Measurements from ENCODE around the gene OR1F1.

DNA sequence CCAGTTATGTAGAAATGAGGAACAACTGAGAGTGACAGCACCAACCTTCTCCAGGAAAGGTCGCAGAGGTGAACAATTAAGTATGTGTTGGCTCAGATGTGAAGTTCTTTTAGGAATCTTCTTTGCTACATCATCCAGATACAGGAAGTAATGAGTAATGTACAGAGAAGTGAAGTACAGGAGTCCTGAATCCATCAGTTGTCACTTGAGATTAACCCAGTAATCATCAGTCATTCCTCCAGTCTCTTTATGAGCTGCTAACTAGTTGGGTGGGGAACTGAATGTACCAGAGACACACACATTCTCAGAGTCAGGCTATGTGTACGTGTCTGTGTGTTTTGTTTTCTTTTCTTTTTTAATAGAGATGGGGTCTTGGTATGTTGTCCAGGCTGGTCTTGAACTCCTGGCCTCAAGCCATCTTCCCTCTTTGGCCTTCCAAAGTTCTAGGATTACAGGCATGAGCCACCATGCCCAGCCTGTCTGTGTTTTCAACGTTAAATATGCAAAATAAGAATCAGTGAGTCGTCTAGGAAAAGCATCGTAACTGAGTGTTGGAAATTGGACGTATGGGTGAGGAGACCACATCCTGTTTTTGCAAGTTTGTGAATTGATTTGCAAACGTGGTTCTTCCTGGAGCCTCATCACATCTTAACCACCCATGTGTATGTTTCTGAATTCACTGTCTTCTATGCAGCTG lies 27.0 kb downstream of the OR1F1 start:
- TF ChIP-seq, protein P1, sequence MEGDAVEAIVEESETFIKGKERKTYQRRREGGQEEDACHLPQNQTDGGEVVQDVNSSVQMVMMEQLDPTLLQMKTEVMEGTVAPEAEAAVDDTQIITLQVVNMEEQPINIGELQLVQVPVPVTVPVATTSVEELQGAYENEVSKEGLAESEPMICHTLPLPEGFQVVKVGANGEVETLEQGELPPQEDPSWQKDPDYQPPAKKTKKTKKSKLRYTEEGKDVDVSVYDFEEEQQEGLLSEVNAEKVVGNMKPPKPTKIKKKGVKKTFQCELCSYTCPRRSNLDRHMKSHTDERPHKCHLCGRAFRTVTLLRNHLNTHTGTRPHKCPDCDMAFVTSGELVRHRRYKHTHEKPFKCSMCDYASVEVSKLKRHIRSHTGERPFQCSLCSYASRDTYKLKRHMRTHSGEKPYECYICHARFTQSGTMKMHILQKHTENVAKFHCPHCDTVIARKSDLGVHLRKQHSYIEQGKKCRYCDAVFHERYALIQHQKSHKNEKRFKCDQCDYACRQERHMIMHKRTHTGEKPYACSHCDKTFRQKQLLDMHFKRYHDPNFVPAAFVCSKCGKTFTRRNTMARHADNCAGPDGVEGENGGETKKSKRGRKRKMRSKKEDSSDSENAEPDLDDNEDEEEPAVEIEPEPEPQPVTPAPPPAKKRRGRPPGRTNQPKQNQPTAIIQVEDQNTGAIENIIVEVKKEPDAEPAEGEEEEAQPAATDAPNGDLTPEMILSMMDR (IDR thresholded peaks at IDR 0.05; ENCODE audit: low read depth, low read length, poor library complexity, severe bottlenecking) = no peak
- no peak for TF ChIP-seq EZH2phosphoT487 (IDR thresholded peaks at IDR 0.05; ENCODE audit: borderline replicate concordance, low read length)

Data from DOHH2 (cell line).